ENCODE data around the gene ACOX2.

Gene ACOX2

GRCh38 chr3:58576716-58577115, 39.7 kb upstream of the ACOX2 start:
- no peak overlapping the region for H2AFZ ChIP-seq (ENCODE audit: low read length)
- H3K27ac ChIP-seq (ENCODE audit: low read depth, low read length, poor library complexity, severe bottlenecking), result no peak overlapping the region

GRCh38 chr3:58575971-58576652, 39.1 kb upstream of the ACOX2 start:
- H3K9me3 ChIP-seq (ENCODE audit: low read length), result no peaks in the 10 kb centered on the region
- H3K4me1 ChIP-seq (ENCODE audit: insufficient read depth, low read length, severe bottlenecking), result no peaks in the 10 kb centered on the region
- H4K20me1 ChIP-seq (ENCODE audit: insufficient read depth, low read length), result no peaks in the 10 kb centered on the region
- H3K4me2 ChIP-seq (ENCODE audit: low read length), result no peak overlapping the region
- H3K4me3 ChIP-seq (ENCODE audit: low read depth, low read length, poor library complexity, severe bottlenecking), result no peak overlapping the region
- no peak overlapping the region for H2AFZ ChIP-seq (ENCODE audit: low read length)
- H3K27ac ChIP-seq (ENCODE audit: low read depth, low read length, poor library complexity, severe bottlenecking), result no peak overlapping the region
- H3K36me3 ChIP-seq (ENCODE audit: insufficient read depth, low read length), result no peaks in the 10 kb centered on the region
- TF ChIP-seq EZH2 (IDR thresholded peaks at IDR 0.05; ENCODE audit: borderline replicate concordance, low read length) (no peak), CTCF (IDR thresholded peaks at IDR 0.05; ENCODE audit: low read length) (no peak)
- H3K79me2 ChIP-seq (ENCODE audit: insufficient read depth, low read length), result no peaks in the 10 kb centered on the region
- no peak overlapping the region for H3K9ac ChIP-seq (ENCODE audit: low read length)
- no peaks in the 10 kb centered on the region for H3K27me3 ChIP-seq (ENCODE audit: insufficient read depth, low read length)
- no peaks in the 10 kb centered on the region for H3F3A ChIP-seq (ENCODE audit: insufficient read depth, low read length)
- H3K9me2 ChIP-seq (ENCODE audit: low read depth, low read length), result no peaks in the 10 kb centered on the region

More at GRCh38 chr3:58576716-58577115, 39.7 kb upstream of the ACOX2 start:
- TF ChIP-seq CTCF (IDR thresholded peaks at IDR 0.05; ENCODE audit: low read length), result no peak
- Histone ChIP-seq H4K20me1 (ENCODE audit: insufficient read depth, low read length) (no peaks in the 10 kb centered on the region), H3K4me2 (ENCODE audit: low read length) (no peak overlapping the region), H3K4me1 (ENCODE audit: insufficient read depth, low read length, severe bottlenecking) (no peaks in the 10 kb centered on the region), H3K79me2 (ENCODE audit: insufficient read depth, low read length) (no peaks in the 10 kb centered on the region), H3F3A (ENCODE audit: insufficient read depth, low read length) (no peaks in the 10 kb centered on the region), H3K9me2 (ENCODE audit: low read depth, low read length) (no peaks in the 10 kb centered on the region), H3K27me3 (ENCODE audit: insufficient read depth, low read length) (no peaks in the 10 kb centered on the region), H3K9ac (ENCODE audit: low read length) (no peak overlapping the region), H3K36me3 (ENCODE audit: insufficient read depth, low read length) (no peaks in the 10 kb centered on the region), H3K4me3 (ENCODE audit: low read depth, low read length, poor library complexity, severe bottlenecking) (no peak overlapping the region), H3K9me3 (ENCODE audit: low read length) (no peaks in the 10 kb centered on the region)

- Histone ChIP-seq H3K4me1 (ENCODE audit: insufficient read depth, low read length, severe bottlenecking) (no peaks in the 10 kb centered on the region), H3K27ac (ENCODE audit: low read depth, low read length, poor library complexity, severe bottlenecking) (no peak overlapping the region), H3K79me2 (ENCODE audit: insufficient read depth, low read length) (no peaks in the 10 kb centered on the region), H3F3A (ENCODE audit: insufficient read depth, low read length) (no peaks in the 10 kb centered on the region), H3K4me3 (ENCODE audit: low read depth, low read length, poor library complexity, severe bottlenecking) (no peak overlapping the region), H3K9me2 (ENCODE audit: low read depth, low read length) (no peaks in the 10 kb centered on the region), H3K4me2 (ENCODE audit: low read length) (no peak overlapping the region), H3K36me3 (ENCODE audit: insufficient read depth, low read length) (no peaks in the 10 kb centered on the region), H4K20me1 (ENCODE audit: insufficient read depth, low read length) (no peaks in the 10 kb centered on the region), H3K9me3 (ENCODE audit: low read length) (no peaks in the 10 kb centered on the region), H2AFZ (ENCODE audit: low read length) (no peak overlapping the region), H3K9ac (ENCODE audit: low read length) (no peak overlapping the region), H3K27me3 (ENCODE audit: insufficient read depth, low read length) (no peaks in the 10 kb centered on the region)
- no peak for TF ChIP-seq EZH2 (IDR thresholded peaks at IDR 0.05; ENCODE audit: borderline replicate concordance, low read length)
- TF ChIP-seq CTCF (IDR thresholded peaks at IDR 0.05; ENCODE audit: low read length), result no peak
Measured at GRCh38 chr3:58574682-58575081, 37.7 kb upstream of the ACOX2 start.
